ENCODE results near the gene ZFR2. TPM values are rescaled to one million over a fixed set of nuclear protein-coding genes. Genes with fewer than 3 reads are reported as not detected.

ZFR2 gene
- total RNA-seq, 2 experiments from 2014 or later = 0.73 to 0.82 TPM

- Histone ChIP-seq H3K27me3 (ENCODE audit: control insufficient read depth in 1 of 2, insufficient read depth in 2 of 2, low read length in 2 of 2) (no peaks in the 10 kb centered on the region), H3K9me3 (ENCODE audit: control insufficient read depth in 1 of 2, insufficient read depth in 1 of 2, low read length in 2 of 2) (no peaks in the 10 kb centered on the region), H3K4me3 (ENCODE audit: low read length) (no peak overlapping the region), H3K36me3 (ENCODE audit: insufficient read depth, low read length) (no peaks in the 10 kb centered on the region), H3K27ac (ENCODE audit: low read depth in 1 of 2, low read length in 2 of 2) (no peak overlapping the region), H3K4me1 (ENCODE audit: insufficient read depth, low read length) (peaks cover 63% of the 10 kb centered on the region)
- no peak for TF ChIP-seq CTCF (IDR thresholded peaks at IDR 0.05)
- intact Hi-C loops (cut with DNase I, micrococcal nuclease) = no loop called here
- Mint-ChIP-seq H3K4me1 (ENCODE audit: low read depth) (peaks cover 37% of the 10 kb centered on the region), H3K27me3 (no peaks in the 10 kb centered on the region), H3K9me3 (no peaks in the 10 kb centered on the region), H3K36me3 (ENCODE audit: low read depth) (no peaks in the 10 kb centered on the region), H3K4me3 (no peak overlapping the region), H3K27ac (no peak overlapping the region)
- ChIA-PET POLR2A (interaction anchor here (0.9 to 2.7 kb wide), 2 partner anchors 56 to 167 kb away, joined by 3 to 32 read pairs; partner anchors contain the start of genes APBA3, EEF2 and MRPL54), CTCF (no interaction called here)
- no peak for ATAC-seq (ENCODE audit: poor library complexity)
- no peak for DNase-seq
These were observed 49.9 kb downstream of the ZFR2 start for GRCh38 chr19:3818918-3819317.

- CTCF ChIA-PET = no interaction called here
- intact Hi-C loops (cut with DNase I, micrococcal nuclease) = no loop called here
- H3K4me1 Mint-ChIP-seq (ENCODE audit: low read depth) = peaks cover 41% of the 10 kb centered on the region
These were observed 50.4 kb downstream of the ZFR2 start for GRCh38 chr19:3818466-3818865.

GRCh38 chr19:3817761-3818160 is 51.1 kb downstream of the ZFR2 start:
- H3K4me3 Mint-ChIP-seq = peak overlapping the region; percentile 9
- peaks cover 75% of the 10 kb centered on the region for H3K4me1 ChIP-seq (ENCODE audit: insufficient read depth, low read length)
- CTCF ChIA-PET = no interaction called here

More at GRCh38 chr19:3818466-3818865, 50.4 kb downstream of the ZFR2 start:
- H3K27me3 Mint-ChIP-seq = no peaks in the 10 kb centered on the region
- Histone ChIP-seq H3K4me1 (ENCODE audit: insufficient read depth, low read length) (peaks cover 67% of the 10 kb centered on the region), H3K36me3 (ENCODE audit: insufficient read depth, low read length) (no peaks in the 10 kb centered on the region), H3K4me3 (ENCODE audit: low read length) (no peak overlapping the region), H3K9me3 (ENCODE audit: control insufficient read depth in 1 of 2, insufficient read depth in 1 of 2, low read length in 2 of 2) (no peaks in the 10 kb centered on the region), H3K27me3 (ENCODE audit: control insufficient read depth in 1 of 2, insufficient read depth in 2 of 2, low read length in 2 of 2) (no peaks in the 10 kb centered on the region), H3K27ac (ENCODE audit: low read depth in 1 of 2, low read length in 2 of 2) (no peak overlapping the region)
- peak overlapping the region; percentile 15 for H3K4me3 Mint-ChIP-seq
- no peak overlapping the region for H3K27ac Mint-ChIP-seq
- POLR2A ChIA-PET = interaction anchor here (0.9 to 2.7 kb wide), 2 partner anchors 56 to 167 kb away, joined by 3 to 32 read pairs; partner anchors contain the start of genes APBA3, EEF2 and MRPL54
- TF ChIP-seq CTCF (IDR thresholded peaks at IDR 0.05) = no peak
- DNase-seq (peak in 3 of 14 experiments; percentile 26 to 65 (median 57)), ATAC-seq (ENCODE audit: poor library complexity) (no peak)
- H3K36me3 Mint-ChIP-seq (ENCODE audit: low read depth) = no peaks in the 10 kb centered on the region
- H3K9me3 Mint-ChIP-seq = no peaks in the 10 kb centered on the region

More at GRCh38 chr19:3817761-3818160, 51.1 kb downstream of the ZFR2 start:
- H3K27ac ChIP-seq (ENCODE audit: low read depth in 1 of 2, low read length in 2 of 2) = no peak overlapping the region
- no peaks in the 10 kb centered on the region for H3K36me3 Mint-ChIP-seq (ENCODE audit: low read depth)
- H3K36me3 ChIP-seq (ENCODE audit: insufficient read depth, low read length) = no peaks in the 10 kb centered on the region
- no peaks in the 10 kb centered on the region for H3K27me3 ChIP-seq (ENCODE audit: control insufficient read depth in 1 of 2, insufficient read depth in 2 of 2, low read length in 2 of 2)
- H3K9me3 Mint-ChIP-seq = no peaks in the 10 kb centered on the region
- H3K27me3 Mint-ChIP-seq = no peaks in the 10 kb centered on the region
- no peaks in the 10 kb centered on the region for H3K9me3 ChIP-seq (ENCODE audit: control insufficient read depth in 1 of 2, insufficient read depth in 1 of 2, low read length in 2 of 2)
- no peak for ATAC-seq (ENCODE audit: poor library complexity)
- no peak for TF ChIP-seq CTCF (IDR thresholded peaks at IDR 0.05)
- peaks cover 48% of the 10 kb centered on the region for H3K4me1 Mint-ChIP-seq (ENCODE audit: low read depth)
- no peak for DNase-seq
- H3K4me3 ChIP-seq (ENCODE audit: low read length) = no peak overlapping the region
- intact Hi-C loops (cut with DNase I, micrococcal nuclease) = no loop called here
- H3K27ac Mint-ChIP-seq = no peak overlapping the region
- POLR2A ChIA-PET = interaction anchor here (2.7 kb wide), 1 partner anchor 55 kb away, joined by 32 read pairs; the partner anchor contains the start of genes APBA3 and MRPL54
